A673 (cell line): Measurements from ENCODE around the gene GPR15.

Source experiments
- EZH2 ChIP-seq: fragments of 200-600 bp; sonication (generic); IDR thresholded peaks from 2 replicates; pipeline ENCODE4 v1.6.1; 2017; ENCODE audit warnings: borderline replicate concordance, low read depth, mild to moderate bottlenecking, mixed read lengths, antibody characterized with exemption, low read length; ENCODE audit not compliant: poor library complexity, severe bottlenecking
- TF ChIP-seq, protein P1 (sequence below): fragments of 300-800, 200-600 bp; sonication (generic); conservative IDR thresholded peaks from 2 replicates; pipeline ENCODE4 v1.5.1; 2017; ENCODE audit warnings: low read depth, mild to moderate bottlenecking, antibody characterized with exemption, low read length, moderate library complexity, mixed read lengths

DNA sequence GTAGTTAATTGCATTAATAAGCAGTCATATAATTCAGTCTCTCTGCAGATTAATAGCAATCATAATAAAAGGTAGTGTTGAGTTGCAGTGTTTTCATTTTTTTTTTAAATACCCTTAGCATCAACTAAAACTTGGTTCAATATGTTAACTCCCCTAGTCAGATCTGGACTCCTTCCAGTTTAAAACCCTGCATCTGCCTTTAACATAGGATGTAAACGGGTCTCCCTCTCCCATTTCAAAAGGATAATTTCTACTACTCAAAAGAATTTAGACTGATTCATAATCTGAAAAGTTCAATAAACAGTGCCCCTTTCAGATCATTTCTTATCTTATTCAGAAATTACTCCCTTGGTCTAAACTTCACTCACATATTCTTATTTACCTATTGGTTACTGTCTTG lies 50.3 kb downstream of the GPR15 start:
- no peak for TF ChIP-seq EZH2
- TF ChIP-seq, protein P1, sequence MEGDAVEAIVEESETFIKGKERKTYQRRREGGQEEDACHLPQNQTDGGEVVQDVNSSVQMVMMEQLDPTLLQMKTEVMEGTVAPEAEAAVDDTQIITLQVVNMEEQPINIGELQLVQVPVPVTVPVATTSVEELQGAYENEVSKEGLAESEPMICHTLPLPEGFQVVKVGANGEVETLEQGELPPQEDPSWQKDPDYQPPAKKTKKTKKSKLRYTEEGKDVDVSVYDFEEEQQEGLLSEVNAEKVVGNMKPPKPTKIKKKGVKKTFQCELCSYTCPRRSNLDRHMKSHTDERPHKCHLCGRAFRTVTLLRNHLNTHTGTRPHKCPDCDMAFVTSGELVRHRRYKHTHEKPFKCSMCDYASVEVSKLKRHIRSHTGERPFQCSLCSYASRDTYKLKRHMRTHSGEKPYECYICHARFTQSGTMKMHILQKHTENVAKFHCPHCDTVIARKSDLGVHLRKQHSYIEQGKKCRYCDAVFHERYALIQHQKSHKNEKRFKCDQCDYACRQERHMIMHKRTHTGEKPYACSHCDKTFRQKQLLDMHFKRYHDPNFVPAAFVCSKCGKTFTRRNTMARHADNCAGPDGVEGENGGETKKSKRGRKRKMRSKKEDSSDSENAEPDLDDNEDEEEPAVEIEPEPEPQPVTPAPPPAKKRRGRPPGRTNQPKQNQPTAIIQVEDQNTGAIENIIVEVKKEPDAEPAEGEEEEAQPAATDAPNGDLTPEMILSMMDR = no peak
